Measurements from ENCODE around the gene FAM124A. TPM values are rescaled to one million over a fixed set of nuclear protein-coding genes. Genes with fewer than 3 reads are reported as not detected.
"Not testable (repeated sequence)": the region's sequence is repeated elsewhere in the genome, so short reads cannot be mapped to it uniquely, and the experiment has no call there.

The FAM124A gene
- polyA plus RNA-seq, 1 donor: 1.2 TPM

DNA sequence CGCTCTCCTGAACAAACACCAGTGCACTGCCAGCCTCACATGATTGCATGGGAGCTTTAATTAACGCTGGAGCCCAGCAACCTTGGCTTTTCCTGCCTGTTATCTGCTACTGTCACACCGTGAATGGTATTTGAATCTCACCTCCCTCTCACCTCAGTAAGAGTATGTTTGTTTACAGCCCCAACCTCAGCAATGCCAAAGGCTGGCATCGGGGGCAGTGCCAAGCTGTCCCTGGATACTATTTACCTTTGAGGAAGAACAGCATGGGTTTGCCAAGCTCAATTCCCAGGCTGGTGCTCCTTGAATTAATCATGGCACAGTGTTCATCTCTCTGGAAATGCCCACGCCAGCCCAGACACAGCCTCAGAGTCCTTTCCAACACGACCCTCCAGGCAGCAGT lies 60.1 kb downstream of the FAM124A start:
- no peak overlapping the region for H3K4me3 ChIP-seq (ENCODE audit: low read length)
- no peaks in the 10 kb centered on the region for H3K4me1 ChIP-seq (ENCODE audit: control insufficient read depth, insufficient read depth, low read length)
- DNase-seq: no peak
- no CpG with 5 or more reads among the region's 6 CpGs for WGBS (ENCODE audit: insufficient coverage, low lambda C conversion rate)
- H3K27me3 ChIP-seq (ENCODE audit: control insufficient read depth, insufficient read depth, low read length): no peaks in the 10 kb centered on the region
- no peaks in the 10 kb centered on the region for H3K36me3 ChIP-seq (ENCODE audit: control insufficient read depth, insufficient read depth, low read length)
- no peak overlapping the region for H3K27ac ChIP-seq (ENCODE audit: low read length)
- no peaks in the 10 kb centered on the region for H3K9me3 ChIP-seq (ENCODE audit: control insufficient read depth, low read depth, low read length)

DNA sequence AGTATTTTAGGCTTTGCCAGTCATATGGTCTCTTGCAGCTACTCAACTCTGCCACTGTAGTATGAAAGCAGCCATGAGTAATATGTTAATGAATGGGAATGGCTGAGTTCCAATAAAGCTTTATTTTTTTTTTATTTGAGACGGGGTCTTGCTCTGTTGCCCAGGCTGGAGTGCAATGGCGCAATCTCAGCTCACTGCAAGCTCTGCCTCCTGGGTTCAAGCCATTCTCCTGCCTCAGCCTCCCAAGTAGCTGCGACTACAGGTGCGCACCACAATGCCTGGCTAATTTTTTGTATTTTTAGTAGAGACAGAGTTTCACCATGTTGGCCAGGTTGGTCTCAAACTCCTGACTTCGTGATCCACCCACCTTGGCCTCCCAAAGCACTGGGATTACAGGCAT lies 60.7 kb downstream of the FAM124A start:
- not testable (repeated sequence) for H3K27me3 ChIP-seq (ENCODE audit: control insufficient read depth, insufficient read depth, low read length); H3K4me3 ChIP-seq (ENCODE audit: low read length); H3K27ac ChIP-seq (ENCODE audit: low read length); H3K9me3 ChIP-seq (ENCODE audit: control insufficient read depth, low read depth, low read length); H3K36me3 ChIP-seq (ENCODE audit: control insufficient read depth, insufficient read depth, low read length); DNase-seq; H3K4me1 ChIP-seq (ENCODE audit: control insufficient read depth, insufficient read depth, low read length)
- WGBS (ENCODE audit: insufficient coverage, low lambda C conversion rate): no CpG with 5 or more reads among the region's 5 CpGs

DNA sequence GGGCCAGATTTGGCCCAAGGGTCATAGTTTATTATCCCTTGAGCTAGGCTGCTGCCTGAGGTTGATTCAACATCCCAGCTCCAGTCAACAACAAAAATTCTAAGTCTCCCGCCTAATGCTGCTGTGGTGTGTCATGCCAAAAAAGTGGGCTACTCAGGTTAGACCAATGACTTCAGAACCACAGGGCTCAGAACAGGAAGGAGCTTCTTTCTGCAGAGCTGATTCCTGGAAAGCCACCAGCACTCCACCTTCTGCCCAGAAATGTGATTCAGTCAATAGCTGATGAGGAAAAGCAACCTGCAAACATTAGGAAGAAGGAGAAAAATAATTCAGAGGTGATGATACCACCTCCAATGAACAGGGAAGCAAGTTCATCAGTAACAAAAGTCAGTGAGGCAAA lies 61.2 kb downstream of the FAM124A start:
- H3K27me3 ChIP-seq (ENCODE audit: control insufficient read depth, insufficient read depth, low read length): no peaks in the 10 kb centered on the region
- no peak overlapping the region for H3K27ac ChIP-seq (ENCODE audit: low read length)
- DNase-seq: no peak
- no peaks in the 10 kb centered on the region for H3K36me3 ChIP-seq (ENCODE audit: control insufficient read depth, insufficient read depth, low read length)
- H3K9me3 ChIP-seq (ENCODE audit: control insufficient read depth, low read depth, low read length): no peaks in the 10 kb centered on the region
- WGBS (ENCODE audit: insufficient coverage, low lambda C conversion rate): no CpG with 5 or more reads among the region's 1 CpG
- no peak overlapping the region for H3K4me3 ChIP-seq (ENCODE audit: low read length)
- no peaks in the 10 kb centered on the region for H3K4me1 ChIP-seq (ENCODE audit: control insufficient read depth, insufficient read depth, low read length)

DNA sequence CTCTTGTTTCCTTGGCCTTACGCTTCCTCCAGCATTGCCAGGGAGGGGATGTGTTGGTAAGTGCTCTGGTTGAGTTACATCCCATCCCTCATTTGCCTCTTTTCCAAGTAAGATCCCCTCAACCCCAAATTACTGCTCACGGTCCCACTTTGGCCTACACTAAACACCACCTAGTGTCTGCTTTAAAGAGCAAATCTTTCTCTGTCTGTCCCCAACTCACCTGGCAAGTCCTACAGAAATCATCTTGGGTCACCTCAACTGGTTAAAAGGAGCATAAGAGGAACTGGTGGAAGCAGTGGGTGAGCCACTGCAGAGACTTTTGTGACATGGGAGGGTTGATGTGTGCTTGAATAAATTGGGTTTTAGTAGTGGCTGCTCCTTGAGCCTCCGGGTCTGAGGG lies 62.1 kb downstream of the FAM124A start:
- no CpG with 5 or more reads among the region's 3 CpGs for WGBS (ENCODE audit: insufficient coverage, low lambda C conversion rate)

DNA sequence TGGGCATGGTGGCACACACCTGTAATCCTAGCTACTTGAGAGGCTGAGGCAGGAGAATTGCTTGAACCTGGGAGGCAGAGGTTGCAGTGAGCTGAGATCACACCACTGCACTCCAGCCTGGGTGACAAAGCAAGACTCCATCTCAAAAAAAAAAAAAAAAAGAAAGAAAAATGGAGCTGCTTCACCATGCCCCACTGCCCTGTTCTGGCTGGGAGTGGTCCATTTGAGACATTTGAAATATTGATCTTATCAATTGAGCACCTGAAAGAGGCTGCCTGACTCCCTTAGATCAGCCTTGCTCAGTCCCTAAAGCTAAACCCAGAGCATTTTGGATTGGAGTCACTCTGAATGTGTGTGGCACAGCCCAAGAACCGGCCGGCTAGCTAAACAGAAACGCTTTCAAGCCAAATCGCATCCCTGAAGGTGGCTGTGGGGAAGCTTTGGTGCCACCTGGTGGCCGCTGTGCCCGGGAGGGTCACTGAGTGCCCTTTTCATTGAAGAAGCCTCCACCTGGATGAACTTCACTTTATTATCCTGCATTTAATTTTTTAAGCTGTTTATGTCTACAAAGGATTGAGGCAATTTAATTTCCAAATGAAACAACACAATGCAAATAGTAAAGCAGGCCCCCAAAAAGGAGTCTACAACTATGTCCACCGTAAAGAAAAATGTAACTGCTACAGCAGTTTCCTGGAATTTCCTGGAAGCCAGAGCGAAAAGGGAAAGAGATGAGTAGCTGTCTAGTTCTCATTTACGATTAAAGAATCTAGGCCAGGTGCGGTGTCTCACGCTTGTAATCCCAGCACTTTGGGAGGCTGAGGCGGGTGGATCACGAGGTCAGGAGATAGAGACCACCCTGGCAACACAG lies 64.2 kb downstream of the FAM124A start:
- DNase-seq: peak; percentile 50 to 55
- H3K27me3 ChIP-seq (ENCODE audit: control insufficient read depth, insufficient read depth, low read length): no peaks in the 10 kb centered on the region
- no peak overlapping the region for H3K4me3 ChIP-seq (ENCODE audit: low read length)
- no peaks in the 10 kb centered on the region for H3K36me3 ChIP-seq (ENCODE audit: control insufficient read depth, insufficient read depth, low read length)
- H3K27ac ChIP-seq (ENCODE audit: low read length): no peak overlapping the region
- WGBS (ENCODE audit: insufficient coverage, low lambda C conversion rate): 100% methylated on average over 1 of the region's 13 CpGs
- H3K9me3 ChIP-seq (ENCODE audit: control insufficient read depth, low read depth, low read length): no peaks in the 10 kb centered on the region
- no peaks in the 10 kb centered on the region for H3K4me1 ChIP-seq (ENCODE audit: control insufficient read depth, insufficient read depth, low read length)

More for the DNA sequence above, 62.1 kb downstream of the FAM124A start:
- H3K27me3 ChIP-seq (ENCODE audit: control insufficient read depth, insufficient read depth, low read length): no peaks in the 10 kb centered on the region
- no peak overlapping the region for H3K27ac ChIP-seq (ENCODE audit: low read length)
- H3K36me3 ChIP-seq (ENCODE audit: control insufficient read depth, insufficient read depth, low read length): no peaks in the 10 kb centered on the region
- DNase-seq: no peak
- H3K4me1 ChIP-seq (ENCODE audit: control insufficient read depth, insufficient read depth, low read length): no peaks in the 10 kb centered on the region
- H3K4me3 ChIP-seq (ENCODE audit: low read length): no peak overlapping the region
- no peaks in the 10 kb centered on the region for H3K9me3 ChIP-seq (ENCODE audit: control insufficient read depth, low read depth, low read length)

DNA sequence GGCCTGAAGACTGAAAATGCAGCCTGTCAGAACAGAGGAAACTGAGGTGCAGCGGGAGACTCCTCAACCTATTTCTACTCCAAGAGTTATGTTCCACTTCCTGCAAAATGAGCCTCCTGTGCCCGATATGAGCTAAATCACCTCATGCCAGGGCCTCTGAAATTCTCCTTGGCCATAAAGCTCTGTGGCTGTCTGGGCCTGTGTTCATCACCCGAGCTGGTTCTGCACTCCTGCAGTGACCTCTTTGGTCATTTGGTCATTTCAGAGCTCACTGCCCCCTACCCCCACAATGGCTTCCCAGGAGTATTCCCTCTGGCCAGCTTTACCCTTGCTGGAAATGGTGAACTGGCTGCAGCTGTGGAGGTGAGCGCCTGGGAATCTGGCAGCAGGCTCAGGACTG lies 65.6 kb downstream of the FAM124A start:
- no peaks in the 10 kb centered on the region for H3K9me3 ChIP-seq (ENCODE audit: control insufficient read depth, low read depth, low read length)
- no peaks in the 10 kb centered on the region for H3K4me1 ChIP-seq (ENCODE audit: control insufficient read depth, insufficient read depth, low read length)
- H3K27me3 ChIP-seq (ENCODE audit: control insufficient read depth, insufficient read depth, low read length): no peaks in the 10 kb centered on the region
- H3K27ac ChIP-seq (ENCODE audit: low read length): no peak overlapping the region
- no peak overlapping the region for H3K4me3 ChIP-seq (ENCODE audit: low read length)
- no CpG with 5 or more reads among the region's 4 CpGs for WGBS (ENCODE audit: insufficient coverage, low lambda C conversion rate)
- DNase-seq: no peak
- H3K36me3 ChIP-seq (ENCODE audit: control insufficient read depth, insufficient read depth, low read length): no peaks in the 10 kb centered on the region

DNA sequence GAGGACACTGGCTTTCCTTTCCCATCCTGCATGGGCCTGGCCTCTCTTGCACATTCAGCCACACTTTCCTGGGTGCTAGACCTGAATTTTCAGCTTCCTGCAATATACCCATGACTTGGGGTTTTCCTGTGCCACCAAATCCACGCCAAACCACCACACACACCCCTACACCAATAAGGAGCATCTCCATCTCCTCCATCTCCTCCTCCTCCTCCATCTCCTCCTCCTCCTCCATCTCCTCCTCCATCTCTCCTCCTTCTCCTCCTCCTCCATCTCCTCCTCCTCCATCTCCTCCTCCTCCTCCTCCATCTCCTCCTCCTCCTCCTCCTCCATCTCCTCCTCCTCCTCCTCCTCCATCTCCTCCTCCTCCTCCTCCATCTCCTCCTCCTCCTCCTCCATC lies 66.1 kb downstream of the FAM124A start:
- H3K36me3 ChIP-seq (ENCODE audit: control insufficient read depth, insufficient read depth, low read length); DNase-seq; H3K27me3 ChIP-seq (ENCODE audit: control insufficient read depth, insufficient read depth, low read length); H3K9me3 ChIP-seq (ENCODE audit: control insufficient read depth, low read depth, low read length); H3K4me1 ChIP-seq (ENCODE audit: control insufficient read depth, insufficient read depth, low read length); H3K4me3 ChIP-seq (ENCODE audit: low read length); H3K27ac ChIP-seq (ENCODE audit: low read length): not testable (repeated sequence)
- WGBS (ENCODE audit: insufficient coverage, low lambda C conversion rate): no CpG with 5 or more reads among the region's 1 CpG

DNA sequence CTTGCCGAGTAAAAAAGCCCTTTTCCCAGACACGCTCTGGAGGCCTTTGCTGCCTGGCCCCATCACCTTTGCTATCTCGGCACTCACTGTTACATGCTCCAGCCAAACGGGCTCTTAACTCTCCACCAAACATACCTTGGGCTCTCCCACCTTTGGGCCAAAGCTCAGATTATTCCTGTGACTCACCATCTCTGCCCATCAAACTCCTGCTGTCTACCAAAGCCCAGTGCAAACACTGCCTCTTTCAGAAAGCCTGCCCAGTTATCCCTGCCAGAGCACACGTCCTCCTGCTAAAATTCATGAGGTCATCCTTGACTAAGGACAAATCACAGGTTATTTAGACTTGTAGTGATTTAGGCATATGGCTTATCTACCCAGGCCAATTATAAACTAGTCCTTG lies 69.1 kb downstream of the FAM124A start:
- Histone ChIP-seq H3K4me1 (ENCODE audit: control insufficient read depth, insufficient read depth, low read length) (no peaks in the 10 kb centered on the region), H3K27ac (ENCODE audit: low read length) (no peak overlapping the region), H3K9me3 (ENCODE audit: control insufficient read depth, low read depth, low read length) (no peaks in the 10 kb centered on the region), H3K4me3 (ENCODE audit: low read length) (no peak overlapping the region), H3K27me3 (ENCODE audit: control insufficient read depth, insufficient read depth, low read length) (no peaks in the 10 kb centered on the region), H3K36me3 (ENCODE audit: control insufficient read depth, insufficient read depth, low read length) (no peaks in the 10 kb centered on the region)
- WGBS (ENCODE audit: insufficient coverage, low lambda C conversion rate): 100% methylated on average over 1 of the region's 5 CpGs
- no peak for DNase-seq

DNA sequence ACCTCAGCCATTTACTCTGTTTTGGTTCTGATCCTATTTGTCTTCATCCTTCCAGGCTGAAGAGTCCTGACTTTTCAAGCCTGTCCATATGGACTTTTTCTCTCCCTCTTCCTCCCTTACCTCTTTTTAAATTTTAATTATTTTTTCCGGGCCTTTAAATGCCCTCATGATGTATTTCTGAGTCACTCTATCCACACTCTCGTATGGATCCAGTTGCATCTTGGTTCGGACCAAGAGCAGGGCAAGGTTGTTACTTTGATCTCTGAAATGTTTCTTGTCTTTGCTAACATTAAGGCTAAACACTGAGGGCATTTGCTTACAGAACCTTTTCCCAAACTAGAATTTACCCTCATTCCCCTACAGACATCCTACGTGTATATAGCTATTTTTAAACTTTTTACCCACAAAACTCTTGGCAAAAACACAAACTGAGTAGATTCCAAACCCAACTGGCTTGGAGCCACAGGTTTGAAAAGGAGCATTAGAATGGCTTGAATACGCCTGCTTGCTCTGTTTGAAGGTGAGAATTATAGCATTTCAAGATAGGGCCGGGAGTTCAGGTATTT lies 69.9 kb downstream of the FAM124A start:
- no peaks in the 10 kb centered on the region for H3K27me3 ChIP-seq (ENCODE audit: control insufficient read depth, insufficient read depth, low read length)
- H3K4me1 ChIP-seq (ENCODE audit: control insufficient read depth, insufficient read depth, low read length): no peaks in the 10 kb centered on the region
- H3K9me3 ChIP-seq (ENCODE audit: control insufficient read depth, low read depth, low read length): no peaks in the 10 kb centered on the region
- no peaks in the 10 kb centered on the region for H3K36me3 ChIP-seq (ENCODE audit: control insufficient read depth, insufficient read depth, low read length)
- 87% methylated on average over 3 of the region's 6 CpGs for WGBS (ENCODE audit: insufficient coverage, low lambda C conversion rate)
- DNase-seq: no peak
- no peak overlapping the region for H3K27ac ChIP-seq (ENCODE audit: low read length)
- H3K4me3 ChIP-seq (ENCODE audit: low read length): no peak overlapping the region

DNA sequence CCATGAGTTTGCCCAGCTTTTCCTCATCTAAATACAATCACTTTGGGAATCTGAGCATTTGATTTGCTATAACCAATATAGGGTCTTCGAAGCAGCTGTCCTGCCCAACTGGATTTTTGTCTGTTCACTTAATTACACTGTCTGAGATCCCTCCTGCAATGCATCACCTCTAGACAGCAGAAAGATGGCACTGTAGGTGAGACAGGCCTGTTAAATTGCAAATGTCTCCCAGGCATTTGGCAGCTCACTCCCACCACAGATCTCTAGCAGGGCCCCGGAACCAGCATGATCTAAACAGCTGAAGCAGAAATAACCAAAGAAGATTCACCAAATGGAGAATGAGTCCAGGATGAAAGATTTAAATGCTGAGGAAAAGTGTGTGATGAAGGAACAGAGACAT lies 75.4 kb downstream of the FAM124A start:
- no CpG with 5 or more reads among the region's 2 CpGs for WGBS (ENCODE audit: insufficient coverage, low lambda C conversion rate)
- Histone ChIP-seq H3K36me3 (ENCODE audit: control insufficient read depth, insufficient read depth, low read length) (no peaks in the 10 kb centered on the region), H3K4me3 (ENCODE audit: low read length) (no peak overlapping the region), H3K4me1 (ENCODE audit: control insufficient read depth, insufficient read depth, low read length) (no peaks in the 10 kb centered on the region), H3K9me3 (ENCODE audit: control insufficient read depth, low read depth, low read length) (no peaks in the 10 kb centered on the region), H3K27ac (ENCODE audit: low read length) (no peak overlapping the region), H3K27me3 (ENCODE audit: control insufficient read depth, insufficient read depth, low read length) (no peaks in the 10 kb centered on the region)
- no peak for DNase-seq

DNA sequence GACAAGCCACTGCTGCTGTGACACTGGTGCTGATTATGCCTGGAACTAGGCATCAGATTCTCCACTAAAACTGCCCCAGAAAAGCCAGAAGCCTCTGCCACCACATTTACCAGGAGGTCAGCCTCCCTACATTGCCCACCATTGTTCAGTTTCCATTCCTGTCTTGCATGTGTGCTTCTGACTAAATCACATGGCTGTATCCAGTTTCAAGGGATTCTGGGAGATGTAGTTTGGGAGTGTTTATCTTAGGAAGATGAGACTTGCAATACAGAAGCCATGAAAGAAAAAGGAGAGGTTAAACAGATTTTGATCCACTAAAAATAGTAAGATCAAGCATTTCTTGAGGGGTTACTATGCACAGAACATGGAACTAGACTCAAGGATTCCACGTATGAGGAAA lies 76.6 kb downstream of the FAM124A start:
- 100% methylated on average over 1 of the region's 1 CpG for WGBS (ENCODE audit: insufficient coverage, low lambda C conversion rate)
- Histone ChIP-seq H3K4me3 (ENCODE audit: low read length) (no peak overlapping the region), H3K27me3 (ENCODE audit: control insufficient read depth, insufficient read depth, low read length) (no peaks in the 10 kb centered on the region), H3K36me3 (ENCODE audit: control insufficient read depth, insufficient read depth, low read length) (no peaks in the 10 kb centered on the region), H3K4me1 (ENCODE audit: control insufficient read depth, insufficient read depth, low read length) (no peaks in the 10 kb centered on the region), H3K9me3 (ENCODE audit: control insufficient read depth, low read depth, low read length) (no peaks in the 10 kb centered on the region), H3K27ac (ENCODE audit: low read length) (no peak overlapping the region)
- DNase-seq: no peak
